Spleen (tissue), 11 donors: ENCODE measurements around the gene PODXL2. TPM values are rescaled to one million over a fixed set of nuclear protein-coding genes. Genes with fewer than 3 reads are reported as not detected.

Experiments
- DNase-seq: peaks from one replicate; pipeline ENCODE4 v3.0.0-alpha.2; 2020
- H3K27ac ChIP-seq, 8 donors: fragments of 200-600 bp; sonication (generic) in 7 of 8; 1 replicate in 4 of 8; 2 replicates in 4 of 8; pipeline versions ENCODE4 v1.5.0 to v1.8.0; 2016 to 2021; ENCODE audit warnings: inconsistent platforms in 4 of 8, mild to moderate bottlenecking in 4 of 8, moderate library complexity in 1 of 8
- H3K27me3 ChIP-seq, 7 donors: fragments of 200-600 bp; sonication (generic) in 6 of 7; replicated peaks in 1 of 7; 1 replicate in 4 of 7; 2 replicates in 3 of 7; pipeline versions ENCODE4 v1.5.0 to v1.8.0; 2016 to 2021; ENCODE audit warnings: inconsistent platforms in 3 of 7, mild to moderate bottlenecking in 1 of 7
- H3K36me3 ChIP-seq, 6 donors: fragments of 200-600 bp; sonication (generic) in 5 of 6; 1 replicate in 4 of 6; 2 replicates in 2 of 6; pipeline versions ENCODE4 v1.5.0 to v1.8.0; 2016 to 2021; ENCODE audit warnings: inconsistent platforms in 2 of 6
- H3K4me1 ChIP-seq, 6 donors: fragments of 200-600 bp; sonication (generic) in 5 of 6; 1 replicate in 3 of 6; 2 replicates in 3 of 6; pipeline versions ENCODE4 v1.5.0 to v1.8.0; 2016 to 2021; ENCODE audit warnings: inconsistent platforms in 3 of 6
- H3K4me3 ChIP-seq, 8 donors: fragments of 200-600 bp; sonication (generic) in 7 of 8; 1 replicate in 4 of 8; 2 replicates in 4 of 8; pipeline versions ENCODE4 v1.5.0 to v1.8.0; 2016 to 2021; ENCODE audit warnings: inconsistent platforms in 4 of 8, mild to moderate bottlenecking in 4 of 8, moderate library complexity in 2 of 8
- H3K9me3 ChIP-seq, 8 donors: fragments of 200-600 bp; sonication (generic) in 7 of 8; 1 replicate in 4 of 8; 2 replicates in 4 of 8; pipeline versions ENCODE4 v1.5.0 to v1.8.0; 2016 to 2021; ENCODE audit warnings: inconsistent platforms in 4 of 8
- CTCF ChIP-seq, 11 experiments: fragments of 200-600 bp in 7 of 11; fragments of 450-650 bp in 4 of 11; sonication (generic) in 4 of 11; IDR thresholded peaks in 8 of 11; conservative IDR thresholded peaks in 3 of 11; 1 replicate in 7 of 11; 2 replicates in 4 of 11; pipeline versions ENCODE4 v1.4.0 to v1.8.0; 2016 to 2021; ENCODE audit warnings: antibody characterized with exemption in 11 of 11, inconsistent platforms in 4 of 11, mild to moderate bottlenecking in 1 of 11
- POLR2A ChIP-seq, 3 donors: fragments of 450-650 bp; IDR thresholded peaks; one replicate each; pipeline ENCODE4 v1.5.1; 2017; ENCODE audit warnings: antibody characterized with exemption in 3 of 3, mild to moderate bottlenecking in 1 of 3
- POLR2AphosphoS5 ChIP-seq, 3 donors: sonication (generic); formaldehyde crosslinking; IDR thresholded peaks; one replicate each; pipeline ENCODE4 v1.5.1; 2017; ENCODE audit warnings: antibody characterized with exemption in 3 of 3
- WGBS, 5 donors: extraction: QIAGEN DNeasy Blood & Tissue Kit in 3 of 5; methylation state at CpG; one replicate each; pipeline versions ENCODE4 v1.1.5 to v1.1.7; 2013 to 2018; 5-methylcytosine and 5-hydroxymethylcytosine counted together
- intact Hi-C: fragments of 100-400 bp; cut with DNase I; formaldehyde crosslinking; loops from one replicate; pipeline ENCODE4 v1.15.0; 2023; ENCODE audit warnings: low total_unique reads
- polyA plus RNA-seq, 3 donors: library from polyadenylated mRNA; stranded (reverse); fragments of 200-250 nt; gene quantifications; one replicate each; pipeline ENCODE4 v1.2.1, GENCODE V29; 2013
- total RNA-seq, 7 donors: library from RNA; depleted of rRNA in 3 of 7; stranded (reverse); fragments of >200 nt in 3 of 7; fragmentation: NEBNext Ultra II Directional in 4 of 7; extraction: Animal tissue kit (Norgen Biotek cat#: 25700) in 4 of 7; gene quantifications; one replicate each; pipeline versions ENCODE4 v1.1.0 to v1.2.1, GENCODE V29; 2016 to 2021
- donor health status: healthy with polysubstance abuse.
- donor health status: DM: no; HTN: no; CAD: no; lungs with moderate emphysema.
- donor health status: DM: no; HTN: no; CAD: no.
- donor health status: Bipolar disorder and iron deficiency.
- donor health status: healthy.
- donor health status: DM: no; HTN: no; CAD: no.
- donor health status: DM: yes; HTN: yes; CAD: no.

The PODXL2 gene
- total and polyA plus RNA-seq, 10 donors: 0.77 to 3.1 (median 2.4) TPM

DNA sequence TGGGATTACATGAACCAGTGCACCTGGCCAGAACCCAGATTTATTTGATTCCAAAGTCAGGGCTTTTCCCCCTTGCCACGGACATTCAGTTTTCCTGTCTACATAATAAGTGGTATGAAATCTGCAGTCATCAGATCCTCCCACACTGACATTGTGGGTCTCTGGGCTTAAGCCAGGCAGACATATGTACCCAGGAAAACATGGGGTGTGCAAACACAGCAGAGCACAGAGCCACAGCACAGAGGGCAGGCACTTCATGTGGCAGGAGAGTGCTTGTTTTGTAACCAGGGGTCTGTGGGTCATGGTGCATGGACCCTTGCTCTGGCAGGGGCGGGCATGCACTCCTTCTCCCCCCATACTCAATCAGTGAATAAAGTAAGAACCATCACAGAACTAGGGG is 37.7 kb downstream of the PODXL2 start:
- Histone ChIP-seq H3K4me3 (no peak overlapping the region), H3K27ac (no peak overlapping the region), H3K9me3 (no peaks in the 10 kb centered on the region), H3K36me3 (no peaks in the 10 kb centered on the region), H3K27me3 (no peaks in the 10 kb centered on the region), H3K4me1 (peaks cover 2 to 11% (median 5%) of the 10 kb centered on the region in 6 donors)
- DNase-seq: no peak
- 76 to 90% (median 89%) methylated on average over 2 of the region's 2 CpGs for WGBS, 5 donors
- intact Hi-C loops: no loop called here
- TF ChIP-seq POLR2A (IDR thresholded peaks at IDR 0.05): no peak
- no peak for TF ChIP-seq POLR2AphosphoS5 (IDR thresholded peaks at IDR 0.05)
- TF ChIP-seq CTCF (IDR thresholded peaks at IDR 0.05 in 8 of 11, conservative IDR thresholded peaks at IDR 0.05 in 3 of 11): no peak

DNA sequence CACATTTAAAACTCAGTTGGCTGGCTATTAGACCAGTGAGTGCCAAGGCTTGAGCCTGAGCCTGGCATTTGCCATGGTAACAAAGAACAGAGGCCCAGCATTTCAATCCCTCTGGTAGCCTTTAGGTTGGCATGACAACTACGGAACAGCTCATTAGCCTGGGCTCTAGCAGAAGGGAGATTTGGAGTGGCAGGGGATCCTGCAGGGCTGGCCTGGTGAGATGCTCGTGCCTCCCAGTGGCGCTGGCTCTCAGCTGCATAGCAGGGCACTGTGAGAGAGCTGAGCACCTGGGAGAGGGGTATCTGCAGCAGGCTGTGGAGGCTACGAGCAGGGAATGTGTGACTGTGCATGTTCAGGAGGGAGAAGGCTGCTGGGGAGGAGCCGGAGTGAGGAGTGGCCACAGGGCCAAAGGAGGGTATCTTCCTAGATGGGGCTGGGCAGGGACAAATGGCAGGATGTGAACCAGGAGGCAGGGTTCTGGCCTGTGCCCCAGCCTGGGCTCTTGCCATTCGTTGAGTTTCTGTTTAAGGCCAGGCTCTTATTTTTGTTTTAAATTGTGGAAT is 38.2 kb downstream of the PODXL2 start:
- 86 to 91% (median 87%) methylated on average over 6 of the region's 6 CpGs for WGBS, 5 donors
- DNase-seq: no peak
- H3K36me3 ChIP-seq: no peaks in the 10 kb centered on the region
- TF ChIP-seq POLR2AphosphoS5 (IDR thresholded peaks at IDR 0.05) (no peak), POLR2A (IDR thresholded peaks at IDR 0.05) (no peak), CTCF (IDR thresholded peaks at IDR 0.05 in 8 of 11, conservative IDR thresholded peaks at IDR 0.05 in 3 of 11) (no peak)
- intact Hi-C loops: no loop called here
- no peak overlapping the region for H3K4me3 ChIP-seq
- H3K27me3 ChIP-seq: no peaks in the 10 kb centered on the region
- peaks cover 6 to 16% (median 10%) of the 10 kb centered on the region in 6 donors for H3K4me1 ChIP-seq
- H3K9me3 ChIP-seq: no peaks in the 10 kb centered on the region
- H3K27ac ChIP-seq: no peak overlapping the region

DNA sequence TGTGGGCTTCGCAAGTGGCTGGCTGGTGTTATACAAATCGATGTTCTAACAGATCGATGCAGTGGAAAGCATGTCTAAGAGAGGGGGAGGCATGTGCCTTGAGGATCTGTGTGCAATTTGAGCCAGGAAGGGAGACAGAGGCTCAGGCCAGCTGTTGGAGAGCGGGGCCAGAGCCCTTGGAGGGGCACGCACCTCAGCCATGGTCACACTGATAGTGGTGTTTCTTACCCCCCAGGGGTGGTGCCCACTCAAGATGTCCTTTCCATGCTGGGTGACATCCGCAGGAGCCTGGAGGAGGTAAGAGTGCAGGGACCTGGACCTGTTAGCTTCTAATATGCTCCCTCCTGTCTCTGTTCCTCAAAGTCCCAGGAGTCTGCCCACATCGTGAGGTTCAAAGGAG is 39.9 kb downstream of the PODXL2 start:
- H3K36me3 ChIP-seq: no peaks in the 10 kb centered on the region
- no peak overlapping the region for H3K27ac ChIP-seq
- WGBS, 5 donors: 94 to 100% (median 96%) methylated on average over 4 to 7 of the region's 7 CpGs
- peaks cover 10 to 27% (median 18%) of the 10 kb centered on the region in 6 donors for H3K4me1 ChIP-seq
- DNase-seq: no peak
- intact Hi-C loops: no loop called here
- no peaks in the 10 kb centered on the region for H3K27me3 ChIP-seq
- H3K9me3 ChIP-seq: no peaks in the 10 kb centered on the region
- TF ChIP-seq POLR2A (IDR thresholded peaks at IDR 0.05) (no peak), CTCF (IDR thresholded peaks at IDR 0.05 in 8 of 11, conservative IDR thresholded peaks at IDR 0.05 in 3 of 11) (no peak), POLR2AphosphoS5 (IDR thresholded peaks at IDR 0.05) (no peak)
- no peak overlapping the region for H3K4me3 ChIP-seq

GRCh38 chr3:127669541-127670228 is 40.7 kb downstream of the PODXL2 start:
- 90 to 96% (median 95%) methylated on average over 13 to 14 of the region's 14 CpGs for WGBS, 5 donors
- Histone ChIP-seq H3K27ac (no peak overlapping the region), H3K9me3 (no peaks in the 10 kb centered on the region), H3K4me1 (peaks cover 13 to 34% (median 26%) of the 10 kb centered on the region in 6 donors), H3K27me3 (no peaks in the 10 kb centered on the region), H3K4me3 (no peak overlapping the region), H3K36me3 (peaks cover 0 to 6% (median 0%) of the 10 kb centered on the region in 6 donors)
- intact Hi-C loops: no loop called here
- no peak for TF ChIP-seq POLR2AphosphoS5 (IDR thresholded peaks at IDR 0.05)
- no peak for TF ChIP-seq POLR2A (IDR thresholded peaks at IDR 0.05)
- TF ChIP-seq CTCF (IDR thresholded peaks at IDR 0.05 in 8 of 11, conservative IDR thresholded peaks at IDR 0.05 in 3 of 11): no peak
- DNase-seq: peak; percentile 75
